ENCODE results near the gene RSBN1L. TPM values are rescaled to one million over a fixed set of nuclear protein-coding genes. Genes with fewer than 3 reads are reported as not detected.

The RSBN1L gene
- polyA plus RNA-seq, 3 donors from 2014 or later = 4.9 to 11.1 (median 6.5) TPM

GRCh38 chr7:77796960-77797359 lies 100.7 kb downstream of the RSBN1L start:
- H3K4me3 Mint-ChIP-seq = peak overlapping the region; percentile 91 to 99 (median 93)
- H3K9me3 Mint-ChIP-seq = no peaks in the 10 kb centered on the region
- peaks cover 54 to 72% of the 10 kb centered on the region in 2 donors for H3K4me1 Mint-ChIP-seq
- peaks cover 6 to 13% (median 9%) of the 10 kb centered on the region in 3 donors for H3K27me3 Mint-ChIP-seq (ENCODE audit: low read depth in 3 of 3)
- H3K36me3 Mint-ChIP-seq = no peaks in the 10 kb centered on the region
- no peak for DNase-seq
- peak overlapping the region; percentile 89 to 95 (median 94) for H3K27ac Mint-ChIP-seq

GRCh38 chr7:77797734-77798393 lies 101.6 kb downstream of the RSBN1L start:
- Mint-ChIP-seq H3K4me3 (peak overlapping the region; percentile 91 to 99 (median 93)), H3K27me3 (ENCODE audit: low read depth in 3 of 3) (peaks cover 6 to 13% (median 9%) of the 10 kb centered on the region in 3 donors), H3K36me3 (no peaks in the 10 kb centered on the region), H3K27ac (peak overlapping the region; percentile 89 to 95 (median 94)), H3K9me3 (no peaks in the 10 kb centered on the region), H3K4me1 (peaks cover 62 to 81% of the 10 kb centered on the region in 2 donors)
- DNase-seq = no peak

GRCh38 chr7:77798394-77799077 lies 102.3 kb downstream of the RSBN1L start, which contains the start of the genes PHTF2 and TMEM60:
Gene PHTF2, plus strand, starts transcription at chr7:77798773.
Gene TMEM60, minus strand, starts transcription at chr7:77798434. Its CDS starts 4,061 bp downstream, at chr7:77794373.
- peak; percentile 94 for DNase-seq
- peaks cover 68 to 88% of the 10 kb centered on the region in 2 donors for H3K4me1 Mint-ChIP-seq

GRCh38 chr7:77799078-77799964 lies 103.1 kb downstream of the RSBN1L start:
- Mint-ChIP-seq H3K27me3 (ENCODE audit: low read depth in 3 of 3) (peaks cover 6 to 13% (median 9%) of the 10 kb centered on the region in 3 donors), H3K36me3 (no peaks in the 10 kb centered on the region), H3K4me3 (peak overlapping the region; percentile 91 to 99 (median 93)), H3K9me3 (no peaks in the 10 kb centered on the region), H3K27ac (peak overlapping the region; percentile 89 to 95 (median 94)), H3K4me1 (peaks cover 74 to 88% of the 10 kb centered on the region in 2 donors)
- peak; percentile 6 to 24 (median 16) for DNase-seq

More at GRCh38 chr7:77798394-77799077, 102.3 kb downstream of the RSBN1L start, which contains the start of the genes PHTF2 and TMEM60:
- H3K9me3 Mint-ChIP-seq = no peaks in the 10 kb centered on the region
- peaks cover 6 to 13% (median 9%) of the 10 kb centered on the region in 3 donors for H3K27me3 Mint-ChIP-seq (ENCODE audit: low read depth in 3 of 3)
- no peaks in the 10 kb centered on the region for H3K36me3 Mint-ChIP-seq
- peak within 1 kb of the TSS; percentile 89 to 95 (median 94) for H3K27ac Mint-ChIP-seq
- peak within 1 kb of the TSS; percentile 91 to 99 (median 93) for H3K4me3 Mint-ChIP-seq

- no peaks in the 10 kb centered on the region for H3K9me3 Mint-ChIP-seq
- no peak for DNase-seq
- H3K4me3 Mint-ChIP-seq = peak overlapping the region; percentile 91 to 99 (median 93)
- H3K4me1 Mint-ChIP-seq = peaks cover 75 to 87% of the 10 kb centered on the region in 2 donors
- peaks cover 3 to 13% (median 9%) of the 10 kb centered on the region in 3 donors for H3K27me3 Mint-ChIP-seq (ENCODE audit: low read depth in 3 of 3)
- H3K27ac Mint-ChIP-seq = peak overlapping the region in 5 of 6 donors; percentile 8 to 82 (median 63)
- H3K36me3 Mint-ChIP-seq = no peaks in the 10 kb centered on the region
Observed at GRCh38 chr7:77800158-77800557, 103.9 kb downstream of the RSBN1L start.

GRCh38 chr7:77800730-77801129 lies 104.5 kb downstream of the RSBN1L start:
- H3K27me3 Mint-ChIP-seq (ENCODE audit: low read depth in 3 of 3) = peaks cover 3 to 13% (median 9%) of the 10 kb centered on the region in 3 donors
- H3K4me3 Mint-ChIP-seq = peak overlapping the region in 2 of 5 donors; percentile 91 to 97
- no peaks in the 10 kb centered on the region for H3K9me3 Mint-ChIP-seq
- peaks cover 80 to 83% of the 10 kb centered on the region in 2 donors for H3K4me1 Mint-ChIP-seq
- DNase-seq = no peak
- H3K27ac Mint-ChIP-seq = no peak overlapping the region
- peaks cover 0 to 3% (median 0%) of the 10 kb centered on the region in 3 donors for H3K36me3 Mint-ChIP-seq

- DNase-seq = no peak
- Mint-ChIP-seq H3K4me3 (peak overlapping the region in 4 of 5 donors; percentile 33 to 44 (median 34)), H3K27ac (peak overlapping the region in 5 of 6 donors; percentile 4 to 65 (median 46)), H3K27me3 (ENCODE audit: low read depth in 3 of 3) (peaks cover 3 to 9% (median 9%) of the 10 kb centered on the region in 3 donors), H3K9me3 (peaks cover 3 to 15% (median 11%) of the 10 kb centered on the region in 6 donors), H3K36me3 (peaks cover 7 to 13% (median 7%) of the 10 kb centered on the region in 3 donors), H3K4me1 (peaks cover 65 to 69% of the 10 kb centered on the region in 2 donors)
Observed at GRCh38 chr7:77802557-77803405, 106.5 kb downstream of the RSBN1L start.

GRCh38 chr7:77806425-77806824 lies 110.2 kb downstream of the RSBN1L start:
- Mint-ChIP-seq H3K4me3 (no peak overlapping the region), H3K4me1 (peaks cover 40 to 41% of the 10 kb centered on the region in 2 donors), H3K27me3 (ENCODE audit: low read depth in 3 of 3) (no peaks in the 10 kb centered on the region), H3K9me3 (peaks cover 3 to 24% (median 17%) of the 10 kb centered on the region in 6 donors), H3K27ac (no peak overlapping the region), H3K36me3 (peaks cover 13 to 20% (median 15%) of the 10 kb centered on the region in 3 donors)
- no peak for DNase-seq

- H3K36me3 Mint-ChIP-seq = peaks cover 13 to 20% (median 15%) of the 10 kb centered on the region in 3 donors
Observed at GRCh38 chr7:77808517-77808916, 112.3 kb downstream of the RSBN1L start.

GRCh38 chr7:77811516-77812289 lies 115.4 kb downstream of the RSBN1L start:
- H3K4me1 Mint-ChIP-seq = peaks cover 5 to 35% of the 10 kb centered on the region in 2 donors
- H3K27me3 Mint-ChIP-seq (ENCODE audit: low read depth in 3 of 3) = peaks cover 0 to 2% (median 0%) of the 10 kb centered on the region in 3 donors
- no peak overlapping the region for H3K4me3 Mint-ChIP-seq
- no peak for DNase-seq
- peak overlapping the region in 1 of 6 donors; percentile 33 for H3K27ac Mint-ChIP-seq
- peaks cover 3 to 20% (median 16%) of the 10 kb centered on the region in 6 donors for H3K9me3 Mint-ChIP-seq
- H3K36me3 Mint-ChIP-seq = peaks cover 13 to 20% (median 16%) of the 10 kb centered on the region in 3 donors

More at GRCh38 chr7:77808517-77808916, 112.3 kb downstream of the RSBN1L start:
- Mint-ChIP-seq H3K9me3 (peaks cover 3 to 24% (median 17%) of the 10 kb centered on the region in 6 donors), H3K4me1 (peaks cover 23 to 39% of the 10 kb centered on the region in 2 donors), H3K27ac (no peak overlapping the region), H3K27me3 (ENCODE audit: low read depth in 3 of 3) (peaks cover 0 to 2% (median 0%) of the 10 kb centered on the region in 3 donors), H3K4me3 (no peak overlapping the region)
- DNase-seq = no peak

- Mint-ChIP-seq H3K27ac (no peak overlapping the region), H3K4me1 (peaks cover 5 to 39% of the 10 kb centered on the region in 2 donors), H3K4me3 (no peak overlapping the region), H3K27me3 (ENCODE audit: low read depth in 3 of 3) (peaks cover 0 to 2% (median 0%) of the 10 kb centered on the region in 3 donors), H3K36me3 (peaks cover 18 to 20% (median 19%) of the 10 kb centered on the region in 3 donors), H3K9me3 (peaks cover under 1 to 14% (median 12%) of the 10 kb centered on the region in 6 donors)
- DNase-seq = no peak
Observed at GRCh38 chr7:77812290-77812685, 116.0 kb downstream of the RSBN1L start.
